Umbilical cord (tissue), 2 donors: Measurements from ENCODE around the gene MCF2L. TPM values are rescaled to one million over a fixed set of nuclear protein-coding genes. Genes with fewer than 3 reads are reported as not detected.

Experiments used
- DNase-seq: peaks from one replicate; pipeline ENCODE4 v3.0.0-alpha.2; 2015; ENCODE audit warnings: low spot score
- total RNA-seq: library from RNA; depleted of rRNA; stranded (reverse); fragments of >200 nt; gene quantifications from one replicate; pipeline ENCODE4 v1.2.3, GENCODE V29; 2014; ENCODE audit warnings: low replicate concordance; ENCODE audit not compliant: insufficient read depth

Gene MCF2L
- total RNA-seq, 1 donor from 2014 or later, result 9.4 TPM

- DNase-seq, result peak; percentile 96
These were observed 153.7 kb downstream of the MCF2L start, which contains the start of gene F10 for GRCh38 chr13:113122550-113123225. Gene F10 (plus strand): TSS chr13:113122799. CDS start chr13:113122856, 57 bp downstream.

GRCh38 chr13:113123226-113124201 is 154.5 kb downstream of the MCF2L start:
- DNase-seq, result no peak

- no peak for DNase-seq
These were observed 155.4 kb downstream of the MCF2L start for GRCh38 chr13:113124211-113124970.

- no peak for DNase-seq
These were observed 156.7 kb downstream of the MCF2L start for GRCh38 chr13:113125506-113126264.

GRCh38 chr13:113126265-113127150 is 157.5 kb downstream of the MCF2L start:
- no peak for DNase-seq

GRCh38 chr13:113129480-113129879 is 160.5 kb downstream of the MCF2L start:
- no peak for DNase-seq

GRCh38 chr13:113129921-113130750 is 161.1 kb downstream of the MCF2L start:
- peak; percentile 27 for DNase-seq

- no peak for DNase-seq
These were observed 166.3 kb downstream of the MCF2L start for GRCh38 chr13:113135281-113135760.

GRCh38 chr13:113137691-113138298 is 168.8 kb downstream of the MCF2L start:
- no peak for DNase-seq

GRCh38 chr13:113138792-113139551 is 170.0 kb downstream of the MCF2L start:
- no peak for DNase-seq

- no peak for DNase-seq
These were observed 170.6 kb downstream of the MCF2L start for GRCh38 chr13:113139577-113139976.

GRCh38 chr13:113140677-113141600 is 171.9 kb downstream of the MCF2L start:
- DNase-seq, result no peak

GRCh38 chr13:113141601-113141970 is 172.6 kb downstream of the MCF2L start:
- no peak for DNase-seq

GRCh38 chr13:113142876-113143275 is 173.9 kb downstream of the MCF2L start:
- no peak for DNase-seq

GRCh38 chr13:113143466-113144254 is 174.6 kb downstream of the MCF2L start:
- no peak for DNase-seq

GRCh38 chr13:113144255-113144629 is 175.2 kb downstream of the MCF2L start:
- no peak for DNase-seq
